HG03066 (cell line): Measurements from ENCODE around the gene CUEDC1.
"Not testable (repeated sequence)": the region's sequence is repeated elsewhere in the genome, so short reads cannot be mapped to it uniquely, and the experiment has no call there.

Source experiments
- ATAC-seq: cut with Tn5 transposase; IDR thresholded peaks from one replicate; pipeline ENCODE4 v1.9.1; 2021; ENCODE audit warnings: low read depth; ENCODE audit not compliant: unreplicated experiment

CUEDC1 gene

DNA sequence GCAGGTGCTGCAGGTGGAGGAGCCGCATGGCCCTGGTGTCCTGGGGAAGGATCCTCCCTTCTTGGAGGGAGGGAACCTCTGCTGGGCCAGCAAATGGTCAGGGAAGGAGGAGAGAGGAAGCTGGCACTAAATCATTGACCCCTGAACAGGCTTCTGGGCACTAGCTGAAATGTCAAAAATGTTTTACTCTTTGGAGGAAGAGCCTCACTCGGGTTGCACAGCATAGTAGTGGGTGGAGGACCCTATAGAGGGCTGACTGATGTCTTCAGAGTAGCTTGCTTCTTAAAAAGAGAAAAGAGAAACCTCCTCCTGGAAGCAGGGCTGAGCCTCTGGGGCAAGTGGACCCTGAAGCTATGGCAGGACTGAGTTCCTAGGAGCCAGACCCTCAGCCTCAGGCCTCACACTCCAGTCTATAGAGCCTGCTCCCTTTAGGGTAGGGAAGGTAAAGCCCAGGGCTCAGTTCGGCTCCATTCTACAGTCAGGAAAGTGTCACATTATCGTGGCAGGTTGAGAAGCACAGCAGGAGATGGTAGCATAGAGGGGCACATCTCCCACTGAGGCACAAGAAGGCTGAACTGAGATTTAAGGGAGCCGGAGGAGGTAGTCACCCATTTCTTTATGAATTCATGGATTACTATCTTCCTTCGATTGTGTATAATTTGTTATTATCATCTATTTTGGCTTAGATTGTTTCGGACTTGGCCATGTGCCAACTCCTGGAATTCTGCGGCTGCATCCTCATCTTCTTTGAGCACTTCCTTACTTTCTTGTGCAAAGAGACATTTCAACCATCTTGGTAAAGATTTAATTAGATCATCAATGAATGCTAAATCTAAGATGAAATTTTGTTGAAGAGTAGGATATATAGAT, 7.3 kb upstream of the CUEDC1 start:
- ATAC-seq, result no peak

DNA sequence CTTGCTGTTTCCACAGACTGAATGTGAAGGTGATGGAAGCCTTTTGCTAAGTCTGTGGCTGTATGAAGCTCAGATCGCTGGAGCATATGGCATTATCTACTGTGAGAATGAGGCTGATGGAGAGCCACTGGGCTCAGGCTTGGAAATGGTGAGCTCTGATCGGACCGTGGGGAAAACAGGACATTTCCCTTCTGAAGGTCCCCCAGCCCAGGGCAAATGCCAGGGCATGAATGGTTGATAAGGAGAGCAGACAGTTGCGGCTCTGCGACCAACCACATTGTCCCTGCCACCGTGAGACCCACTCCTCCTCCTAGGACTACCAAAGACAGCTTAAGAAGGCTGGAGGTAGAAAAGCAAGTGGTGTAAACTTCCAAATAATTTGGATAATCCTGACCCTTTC, 4.7 kb upstream of the CUEDC1 start:
- ATAC-seq, result no peak

DNA sequence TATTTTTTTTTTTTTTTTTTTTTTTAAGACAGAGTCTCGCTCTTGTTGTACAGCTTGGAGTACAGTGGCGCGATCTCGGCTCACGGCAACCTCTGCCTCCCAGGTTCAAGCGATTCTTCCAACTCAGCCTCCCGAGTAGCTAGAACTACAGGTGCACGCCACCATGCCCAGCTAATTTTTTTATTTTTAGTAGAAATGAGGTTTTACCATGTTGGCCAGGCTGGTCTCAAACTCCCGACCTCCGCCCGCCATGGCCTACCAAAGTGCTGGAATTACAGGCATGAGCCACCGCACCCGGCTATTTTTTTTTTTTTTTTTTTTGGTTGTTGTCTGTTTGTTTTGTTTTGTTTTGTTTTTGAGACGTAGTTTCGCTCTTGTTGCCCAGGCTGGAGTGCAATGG, 3.2 kb upstream of the CUEDC1 start:
- ATAC-seq, result not testable (repeated sequence)

DNA sequence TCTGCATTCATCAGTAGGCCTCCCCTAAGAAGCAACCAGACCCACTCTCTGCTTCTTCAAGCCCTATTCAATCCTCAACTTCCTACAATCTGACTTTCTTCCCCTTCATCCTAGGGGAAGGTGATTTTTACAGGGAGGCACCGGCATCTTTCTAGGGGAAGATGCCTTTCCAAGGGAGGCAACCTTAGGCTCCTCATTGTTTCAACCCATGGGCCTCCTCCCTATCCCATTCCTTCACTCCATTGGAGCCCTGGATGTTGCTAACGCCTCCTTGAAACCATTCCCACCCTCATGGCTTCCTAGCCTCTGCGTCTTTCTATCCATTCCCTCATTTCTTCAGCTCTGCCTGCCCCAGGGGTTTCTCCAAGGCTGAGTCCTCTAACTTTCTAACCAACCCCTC, 2.7 kb upstream of the CUEDC1 start:
- no peak for ATAC-seq

DNA sequence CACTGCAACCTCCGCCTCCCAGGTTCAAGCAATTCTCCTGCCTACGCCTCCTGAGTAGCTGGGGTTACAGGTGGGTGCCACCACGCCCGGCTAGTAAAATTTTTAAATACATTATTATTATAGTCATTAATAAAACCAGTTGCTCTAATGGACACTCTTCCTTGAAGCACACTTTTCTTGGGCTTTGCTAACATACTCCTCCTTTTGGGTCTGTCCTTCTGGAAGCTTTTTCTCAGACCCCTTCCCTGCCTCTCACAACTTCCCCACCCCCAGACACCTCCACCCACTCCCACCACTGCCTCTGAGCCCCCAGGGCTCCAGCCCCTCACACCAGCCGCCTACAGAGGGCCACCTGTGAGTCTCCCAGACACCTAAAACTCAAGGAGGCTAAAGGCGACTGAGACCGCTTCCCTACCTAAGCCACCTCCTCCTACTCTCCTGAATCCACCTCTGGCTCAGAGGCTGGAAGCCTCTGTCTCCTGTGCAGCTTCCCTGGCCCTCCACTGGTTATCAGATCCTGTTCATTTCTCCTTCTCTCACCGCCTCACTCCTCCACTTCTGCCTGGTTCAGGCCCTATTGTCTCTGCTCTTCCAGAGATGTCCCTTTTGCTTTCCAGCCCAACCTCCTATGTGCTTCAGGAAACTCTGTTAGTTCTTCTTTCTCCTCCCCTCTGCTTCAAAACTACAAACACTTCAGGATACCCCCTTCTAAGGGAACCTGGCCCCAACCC, 2.1 kb upstream of the CUEDC1 start:
- ATAC-seq, result no peak

DNA sequence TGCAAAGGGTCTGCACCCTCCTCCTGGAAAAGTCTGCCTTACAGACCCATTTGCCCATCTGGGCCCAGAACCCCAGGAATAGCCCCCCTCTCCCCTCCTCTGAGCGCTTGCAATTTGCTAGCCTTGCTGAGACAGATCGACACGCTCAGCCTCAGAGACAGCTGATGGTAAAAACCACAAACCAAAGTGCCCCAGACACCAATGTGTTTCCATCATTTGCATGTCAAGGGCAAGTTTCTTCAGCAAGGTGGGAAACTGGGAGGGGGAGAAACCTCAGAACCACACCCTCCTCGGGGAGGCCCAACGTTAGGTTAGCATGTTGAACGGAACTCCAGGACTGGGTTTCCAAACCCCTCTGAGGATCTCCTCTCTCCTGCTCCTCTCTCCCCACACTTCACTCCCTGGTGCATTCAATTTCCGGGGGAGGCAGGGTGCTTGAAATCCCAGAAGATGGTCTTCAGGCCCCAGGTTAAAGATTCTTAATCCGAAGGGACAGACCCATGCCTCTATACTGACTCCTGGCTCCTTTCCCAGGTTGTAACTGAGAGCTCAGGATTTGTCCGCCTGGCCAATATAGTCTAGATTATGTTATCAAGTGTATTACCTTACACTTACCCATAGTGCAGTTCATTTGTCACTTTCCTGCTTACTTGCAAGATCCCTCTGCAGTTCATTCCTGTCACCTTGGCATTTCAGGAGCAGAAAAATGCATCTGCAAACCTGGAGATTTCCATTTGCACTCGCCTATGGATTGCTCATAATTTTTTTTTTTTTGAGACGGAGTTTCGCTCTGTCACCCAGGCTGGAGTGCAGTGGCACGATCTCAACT, 1.3 kb upstream of the CUEDC1 start:
- peak; percentile 59 for ATAC-seq

DNA sequence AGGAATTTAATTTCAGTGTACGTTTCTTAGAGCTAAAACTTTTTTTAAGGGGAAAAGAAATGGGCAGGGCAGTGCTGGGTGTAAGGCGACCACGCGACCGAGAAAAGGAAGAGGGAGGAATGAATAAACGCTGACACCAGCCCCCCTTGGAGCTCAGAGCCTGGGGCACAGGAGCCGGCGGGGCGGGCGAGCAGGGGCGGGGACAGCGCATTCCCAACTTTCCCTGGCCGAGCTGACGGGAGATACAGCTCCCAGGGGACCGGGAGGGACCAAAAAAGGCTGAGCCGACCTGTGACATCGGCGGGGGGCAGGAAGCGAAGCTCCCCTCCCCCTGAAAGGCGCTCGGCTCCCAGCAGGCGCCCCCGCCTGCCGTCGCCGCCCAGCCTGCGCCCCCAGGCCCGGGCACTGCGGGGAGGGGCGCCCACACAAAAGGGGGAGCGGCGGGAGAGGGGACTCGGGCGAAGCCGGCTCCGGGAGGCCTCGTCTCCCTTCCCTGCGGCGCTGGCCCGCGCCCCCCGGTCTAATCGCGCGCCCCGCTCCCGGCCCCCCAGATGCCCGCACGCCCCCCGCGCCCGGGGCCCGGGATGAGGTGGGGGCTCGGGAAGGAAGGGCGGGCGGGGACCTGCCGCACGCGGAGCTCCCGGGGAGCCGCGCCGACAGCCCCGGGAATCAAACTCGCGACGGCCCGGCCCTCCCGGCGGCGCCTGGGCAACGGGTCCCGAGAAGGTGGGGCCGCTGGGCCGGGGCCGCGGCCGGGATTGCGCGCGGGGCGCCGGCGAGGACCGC, 622 bp downstream of the CUEDC1 start:
- no peak for ATAC-seq

DNA sequence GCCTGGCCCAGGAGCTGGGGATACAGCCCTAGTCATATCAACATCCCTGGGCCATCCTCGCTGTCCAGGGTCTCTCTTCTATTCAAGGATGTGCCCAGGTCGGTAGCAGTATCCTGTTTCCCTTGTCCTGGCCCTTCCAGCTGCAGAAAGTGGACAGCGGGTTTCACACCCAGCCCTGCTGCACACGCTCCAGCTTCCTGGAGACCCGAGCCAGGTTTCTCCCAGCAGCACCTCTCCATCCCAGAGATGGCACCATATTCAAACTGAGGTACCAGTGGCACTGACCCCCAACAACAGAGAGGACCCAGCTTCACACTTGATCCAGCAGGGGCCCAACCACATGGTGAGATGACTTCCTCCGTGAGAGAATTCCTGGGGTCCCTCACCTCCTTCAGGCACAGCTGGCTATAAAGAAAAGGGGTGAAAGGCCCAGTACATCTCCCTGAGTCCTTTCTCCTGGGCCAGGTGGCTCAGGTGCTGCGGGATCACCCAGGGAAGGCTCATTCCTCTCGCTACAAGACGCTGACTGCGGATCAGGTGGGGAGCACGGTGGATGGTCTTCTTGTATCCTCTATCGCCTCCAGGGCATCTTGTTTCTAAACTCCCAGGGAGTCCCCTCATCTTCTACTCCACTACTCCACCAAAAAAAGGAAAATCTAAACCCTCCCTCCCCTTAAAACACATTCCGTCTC, 1.4 kb downstream of the CUEDC1 start:
- no peak for ATAC-seq

DNA sequence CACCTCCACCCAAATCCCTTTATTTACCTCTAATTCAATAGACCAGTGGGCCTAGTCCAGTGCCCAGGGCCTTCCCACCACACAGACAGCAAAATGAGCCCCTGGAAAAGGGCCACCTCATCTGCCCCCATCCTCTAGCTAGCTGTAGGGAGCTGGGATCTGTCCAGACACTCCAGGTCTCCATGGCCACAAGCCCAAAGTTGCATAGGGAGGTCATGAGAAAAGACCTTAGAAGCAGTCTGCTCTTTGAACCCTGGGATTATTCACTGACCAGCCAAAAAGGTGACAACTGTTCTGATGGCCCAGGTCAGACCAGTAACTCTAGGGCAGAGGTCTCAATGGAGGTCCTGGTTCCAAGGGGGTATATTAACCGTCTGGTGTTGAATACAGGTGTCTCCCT, 2.0 kb downstream of the CUEDC1 start:
- no peak for ATAC-seq

DNA sequence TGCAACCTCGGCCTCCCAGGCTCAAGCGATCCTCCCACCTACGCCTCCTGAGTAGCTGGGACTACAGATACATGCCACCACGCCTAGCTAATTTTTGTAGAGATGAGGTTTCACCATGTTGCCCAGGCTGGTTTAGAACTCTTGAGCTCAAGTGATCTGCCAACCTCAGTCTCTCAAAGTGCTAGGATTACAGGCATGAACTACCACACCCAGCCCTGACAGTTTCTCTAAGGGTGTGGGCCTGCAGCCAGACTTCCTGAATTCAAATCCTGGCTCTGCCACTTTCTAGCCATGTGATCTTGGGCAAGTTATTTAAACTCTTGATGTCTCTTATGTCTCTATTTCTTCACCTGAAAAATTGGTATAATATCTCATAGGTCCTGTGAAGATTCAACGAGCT, 5.6 kb downstream of the CUEDC1 start:
- ATAC-seq, result no peak

DNA sequence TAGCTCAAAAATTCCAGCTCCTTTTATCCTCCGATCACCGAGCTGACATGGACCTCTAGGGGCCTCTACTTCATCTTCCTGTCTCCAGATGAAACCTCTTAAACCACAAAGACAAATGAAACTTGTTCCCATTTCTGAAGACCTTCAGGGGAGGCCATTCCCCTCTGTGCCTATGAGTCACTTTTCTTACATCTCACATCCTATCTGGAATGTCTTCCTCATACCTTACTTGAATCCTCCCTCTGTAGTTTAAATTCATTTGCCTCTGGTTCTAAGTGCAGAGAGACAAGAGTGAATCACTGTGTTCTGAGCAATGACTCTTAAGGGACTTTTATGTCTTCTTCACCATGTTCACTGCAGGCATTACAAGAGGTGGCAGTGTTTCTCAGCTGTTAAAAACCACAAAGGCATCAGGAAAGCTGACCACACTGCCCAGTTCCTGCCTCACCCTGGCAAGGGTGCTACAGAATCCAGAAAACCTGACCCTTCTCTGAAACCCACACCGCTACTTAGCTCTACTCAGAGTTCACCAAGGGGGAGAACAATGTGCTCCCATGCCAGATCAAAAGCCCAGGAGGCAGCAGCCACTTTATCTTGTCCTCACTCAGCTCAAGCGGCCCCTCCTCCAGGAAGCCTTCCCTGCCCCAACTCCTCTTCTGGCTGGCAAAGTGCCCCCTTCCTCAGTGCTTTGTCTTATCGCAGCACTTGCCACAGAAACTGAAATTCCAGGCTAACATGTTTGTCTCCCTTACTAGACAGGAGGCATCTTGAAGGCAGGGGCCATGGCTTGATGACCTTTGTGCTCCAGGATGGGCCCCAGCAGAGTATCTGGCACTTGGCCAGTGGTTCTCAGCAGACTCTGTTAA, 6.4 kb downstream of the CUEDC1 start:
- ATAC-seq, result no peak

DNA sequence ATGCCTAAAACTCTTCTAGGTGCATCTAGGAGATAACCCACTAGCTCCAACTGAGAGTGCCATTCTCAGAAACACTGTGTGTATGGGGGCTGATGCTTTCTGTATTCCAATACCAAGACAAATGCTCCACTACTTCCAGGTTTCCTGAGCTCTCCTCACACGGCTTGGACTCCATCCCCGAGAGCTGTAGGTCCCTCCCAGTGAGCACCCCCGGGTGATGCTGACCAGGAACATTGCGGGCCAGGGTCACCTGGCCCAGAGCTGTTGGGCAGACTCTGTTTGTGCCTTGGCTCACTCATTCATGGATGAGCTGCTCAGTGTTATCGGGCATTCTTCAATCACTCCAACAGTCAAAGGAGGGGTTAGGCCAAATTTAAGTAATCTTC, 7.0 kb downstream of the CUEDC1 start:
- ATAC-seq, result no peak

DNA sequence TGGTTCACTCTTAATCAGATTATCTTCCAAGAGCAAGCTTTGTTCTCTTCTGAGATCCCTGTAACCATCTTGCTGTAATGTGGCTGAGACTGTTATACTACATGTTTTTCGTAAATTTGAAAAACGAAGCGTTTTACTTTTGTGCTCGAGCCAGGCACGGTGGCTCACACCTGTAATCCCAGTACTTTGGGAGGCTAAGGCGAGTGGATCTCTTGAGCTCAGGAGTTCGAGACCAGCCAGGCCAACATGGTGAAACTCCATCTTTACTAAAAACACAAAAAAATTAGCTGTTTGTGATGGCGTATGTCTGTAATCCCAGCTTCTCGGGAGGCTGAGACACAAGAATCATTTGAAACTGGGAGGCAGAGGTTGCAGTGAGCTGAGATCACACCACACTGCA, 7.8 kb downstream of the CUEDC1 start:
- no peak for ATAC-seq

DNA sequence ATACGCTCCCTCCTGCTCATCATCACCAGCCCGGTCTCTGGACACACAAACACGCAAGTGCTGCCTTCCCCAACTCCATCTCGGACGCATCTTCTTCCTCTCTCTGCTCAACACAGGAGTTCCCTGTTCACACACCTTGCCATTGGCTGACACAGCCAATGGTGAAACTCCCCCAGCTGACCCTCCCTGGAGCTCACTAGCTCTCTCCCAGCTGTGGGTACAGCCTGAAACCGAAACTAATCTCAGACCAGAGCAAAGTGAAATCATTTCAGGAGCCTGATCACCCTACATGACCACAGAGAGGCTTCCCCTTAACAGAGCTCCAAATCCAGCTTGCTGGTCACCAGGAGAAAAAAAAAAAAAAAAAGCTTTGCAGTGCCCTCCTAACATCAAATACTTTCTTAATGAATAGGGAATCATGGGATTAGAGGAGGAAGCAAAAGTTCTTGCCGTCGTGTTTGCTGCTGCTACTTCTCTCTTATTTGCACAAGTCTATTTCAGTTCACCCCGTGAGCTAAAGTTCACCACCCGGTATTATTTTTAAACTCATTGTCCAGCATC, 8.3 kb downstream of the CUEDC1 start:
- ATAC-seq, result peak; percentile 89

DNA sequence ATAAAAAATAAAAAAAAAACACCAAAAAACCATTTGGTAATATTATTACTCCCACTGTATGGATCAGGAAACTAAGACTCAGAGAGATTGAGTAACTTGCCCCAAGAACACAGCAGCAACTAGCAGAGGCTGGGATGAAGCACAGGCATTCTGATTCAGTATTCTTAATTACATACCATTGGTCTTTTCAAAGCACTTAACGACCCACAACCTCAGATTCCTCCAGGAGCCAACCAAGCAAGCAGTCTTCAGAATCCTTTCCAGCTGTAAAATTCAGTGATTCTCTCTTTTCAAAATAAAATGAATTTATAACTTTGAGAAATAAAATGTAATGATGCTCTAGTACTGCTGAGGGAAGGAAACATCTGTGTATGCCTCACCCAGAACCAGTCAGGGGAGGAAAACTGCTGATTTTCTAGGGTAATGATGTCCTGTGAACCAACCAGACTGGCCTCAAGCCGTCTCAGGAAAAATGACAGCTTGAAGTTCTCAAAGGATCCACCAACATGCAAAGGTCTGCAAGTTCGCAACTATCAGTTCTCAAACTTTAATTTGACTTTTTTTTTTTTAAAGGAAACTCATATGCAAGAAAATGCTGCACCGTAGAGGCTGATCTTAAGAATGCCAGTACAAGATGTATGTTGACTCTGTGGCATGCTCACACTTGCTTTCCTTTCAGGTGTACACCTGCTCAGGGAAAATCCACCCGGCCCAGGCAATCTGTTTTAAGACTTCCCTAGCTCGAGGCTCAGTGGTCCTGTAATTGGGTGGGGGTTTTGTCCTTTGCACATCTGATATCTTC, 9.0 kb downstream of the CUEDC1 start:
- no peak for ATAC-seq

DNA sequence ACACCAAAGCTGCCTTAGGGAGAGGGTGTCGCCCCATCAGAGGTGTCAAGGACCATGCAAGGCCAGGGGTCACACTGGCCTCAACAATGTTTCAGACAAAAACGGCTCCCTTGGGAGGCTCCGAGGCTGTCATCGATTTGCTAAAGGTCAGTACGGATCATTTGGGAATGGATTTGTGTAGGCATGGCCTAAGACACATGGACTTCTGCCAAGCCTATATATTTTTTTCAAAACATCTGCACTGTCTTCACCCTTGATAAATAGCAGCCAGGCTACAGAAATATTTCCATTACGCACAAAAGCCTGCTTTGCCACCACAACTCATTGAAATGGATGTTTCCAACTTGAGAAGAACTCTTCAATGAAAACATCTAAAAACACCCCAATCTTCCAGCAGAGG, 10.3 kb downstream of the CUEDC1 start:
- ATAC-seq, result no peak

DNA sequence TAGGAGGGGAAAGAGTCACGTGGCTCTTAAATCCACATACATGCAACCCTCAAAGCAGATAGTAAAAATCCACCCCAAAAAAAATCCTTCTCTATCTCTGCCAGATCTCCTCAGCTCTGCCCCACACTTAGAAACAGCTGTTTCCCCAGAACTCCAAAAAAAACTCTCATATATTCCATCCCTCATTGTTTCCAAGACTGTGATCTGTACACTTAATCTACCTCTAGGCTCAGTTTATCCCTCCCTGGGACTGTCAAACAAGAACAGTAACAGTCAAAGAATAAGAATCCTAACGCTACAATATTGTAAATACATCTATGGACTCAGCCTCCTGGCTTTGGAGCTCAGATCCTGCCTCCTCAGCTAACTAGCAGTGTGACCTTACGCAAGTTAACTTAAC, 11.6 kb downstream of the CUEDC1 start:
- no peak for ATAC-seq

DNA sequence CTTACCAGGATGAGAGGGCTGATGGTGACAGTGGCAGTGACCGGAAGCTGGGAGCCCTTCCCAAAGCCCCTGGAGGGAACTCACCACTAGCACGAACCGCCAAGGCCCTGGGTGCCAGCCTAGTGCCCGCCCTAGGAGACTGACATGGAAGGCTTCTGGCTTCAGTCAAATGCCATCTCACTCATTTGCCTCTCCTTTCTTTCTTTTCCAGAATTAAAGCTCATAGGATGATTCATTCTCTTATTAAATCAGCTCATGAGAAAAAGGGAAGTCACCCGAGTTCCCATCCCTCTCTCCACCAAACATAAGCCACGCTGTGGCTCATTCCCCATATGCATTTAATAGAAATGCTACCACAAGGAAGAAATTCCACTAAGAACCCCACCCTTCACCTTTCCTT, 12.1 kb downstream of the CUEDC1 start:
- no peak for ATAC-seq
